ENCODE data around the gene ZNF329.

The ZNF329 gene

GRCh38 chr19:58118979-58119733 lies 31.4 kb downstream of the ZNF329 start:
- DNase-seq = no peak

GRCh38 chr19:58117841-58118575 lies 32.6 kb downstream of the ZNF329 start:
- DNase-seq = no peak

GRCh38 chr19:58108546-58108817 lies 42.1 kb downstream of the ZNF329 start:
- DNase-seq = no peak

- DNase-seq = no peak
These were observed 42.6 kb downstream of the ZNF329 start for GRCh38 chr19:58107778-58108545.

- peak; percentile 4 for DNase-seq
These were observed 51.9 kb downstream of the ZNF329 start for GRCh38 chr19:58098682-58098998.

GRCh38 chr19:58097781-58098681 lies 52.6 kb downstream of the ZNF329 start, which contains the start of gene ZSCAN18:
Gene ZSCAN18 (minus strand): TSS chr19:58098231. CDS start chr19:58090267, 7,964 bp downstream.
- peak; percentile 94 for DNase-seq

GRCh38 chr19:58097349-58097748 lies 53.2 kb downstream of the ZNF329 start:
- DNase-seq = no peak

GRCh38 chr19:58096884-58097283 lies 53.7 kb downstream of the ZNF329 start:
- no peak for DNase-seq

- DNase-seq = no peak
These were observed 55.3 kb downstream of the ZNF329 start for GRCh38 chr19:58095328-58095727.

GRCh38 chr19:58093071-58093470 lies 57.5 kb downstream of the ZNF329 start:
- no peak for DNase-seq

- no peak for DNase-seq
These were observed 59.2 kb downstream of the ZNF329 start for GRCh38 chr19:58091251-58091995.

GRCh38 chr19:58089846-58090245 lies 60.7 kb downstream of the ZNF329 start:
- DNase-seq = no peak

GRCh38 chr19:58088521-58089052 lies 62.0 kb downstream of the ZNF329 start:
- DNase-seq = no peak

- DNase-seq = no peak
These were observed 63.5 kb downstream of the ZNF329 start for GRCh38 chr19:58086825-58087710.

- no peak for DNase-seq
These were observed 65.2 kb downstream of the ZNF329 start for GRCh38 chr19:58085348-58085875.

GRCh38 chr19:58084596-58085347 lies 65.8 kb downstream of the ZNF329 start:
- no peak for DNase-seq

- DNase-seq = no peak
These were observed 67.6 kb downstream of the ZNF329 start for GRCh38 chr19:58083021-58083420.

- DNase-seq = no peak
These were observed 70.8 kb downstream of the ZNF329 start for GRCh38 chr19:58079792-58080191.
